Erythroblast (primary cell): ENCODE data around the gene GOLGA2.

Experiments used
- GATA1 ChIP-seq: IDR thresholded peaks from 2 replicates; pipeline ENCODE4 v1.6.1; 2011; ENCODE audit warnings: low read depth, mild to moderate bottlenecking, control low read depth, low read length, moderate library complexity
- POLR2A ChIP-seq: IDR thresholded peaks from 2 replicates; pipeline ENCODE4 v1.6.1; 2011; ENCODE audit warnings: mild to moderate bottlenecking, low read length

GRCh38 chr9:128321879-128322403 lies 46.1 kb upstream of the GOLGA2 start:
- TF ChIP-seq POLR2A (no peak), GATA1 (no peak)
